ENCODE measurements around the gene ZNF75A.

The ZNF75A gene

DNA sequence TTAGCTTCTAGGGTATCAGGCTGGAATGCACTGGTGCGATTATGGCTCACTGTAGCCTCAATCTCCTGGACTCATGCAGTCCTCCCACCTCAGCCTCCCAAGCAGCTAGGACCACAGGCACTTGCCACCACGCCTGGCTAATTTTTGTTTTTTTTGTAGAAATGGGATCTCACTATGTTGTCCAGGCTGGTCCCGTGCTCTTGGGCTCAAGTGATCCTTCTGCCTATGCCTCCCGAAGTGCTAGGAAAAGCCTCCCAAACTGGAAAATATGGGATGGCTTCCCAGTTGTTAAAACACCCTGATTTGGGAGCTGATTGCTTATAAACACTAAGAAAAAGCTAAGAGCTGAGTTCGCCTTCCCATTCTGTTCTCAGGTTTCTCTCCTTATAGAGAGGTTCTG lies 28.6 kb upstream of the ZNF75A start:
- Histone ChIP-seq H3K4me1 (ENCODE audit: control insufficient read depth, insufficient read depth, low read length) (no peaks in the 10 kb centered on the region), H3K4me3 (ENCODE audit: low read depth, low read length) (no peak overlapping the region), H3K36me3 (ENCODE audit: control insufficient read depth in 2 of 2, insufficient read depth in 1 of 2, low read length in 2 of 2) (no peaks in the 10 kb centered on the region), H3K27ac (ENCODE audit: extremely low read depth, low read depth, low read length) (no peak overlapping the region), H3K9me3 (ENCODE audit: control insufficient read depth, insufficient read depth, low read depth, low read length) (no peaks in the 10 kb centered on the region)
- POLR2A ChIA-PET = interaction anchor here (1.2 kb wide), 1 partner anchor 12 kb away, joined by 3 read pairs; no protein-coding TSS in a partner anchor
- TF ChIP-seq, protein P1, sequence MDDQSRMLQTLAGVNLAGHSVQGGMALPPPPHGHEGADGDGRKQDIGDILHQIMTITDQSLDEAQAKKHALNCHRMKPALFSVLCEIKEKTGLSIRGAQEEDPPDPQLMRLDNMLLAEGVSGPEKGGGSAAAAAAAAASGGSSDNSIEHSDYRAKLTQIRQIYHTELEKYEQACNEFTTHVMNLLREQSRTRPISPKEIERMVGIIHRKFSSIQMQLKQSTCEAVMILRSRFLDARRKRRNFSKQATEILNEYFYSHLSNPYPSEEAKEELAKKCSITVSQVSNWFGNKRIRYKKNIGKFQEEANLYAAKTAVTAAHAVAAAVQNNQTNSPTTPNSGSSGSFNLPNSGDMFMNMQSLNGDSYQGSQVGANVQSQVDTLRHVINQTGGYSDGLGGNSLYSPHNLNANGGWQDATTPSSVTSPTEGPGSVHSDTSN (CRISPR knock-in tag; IDR thresholded peaks at IDR 0.05) = no peak
- 0 out of 2 replicates have a peak, but pooled peaks have one; percentile 43 for TF ChIP-seq ZNF121 (tag by site-specific recombination; IDR thresholded peaks at IDR 0.05)
- CTCF ChIA-PET = interaction anchor here (3.9 kb wide), 1 partner anchor 10 kb away, joined by 25 read pairs; no protein-coding TSS in a partner anchor

DNA sequence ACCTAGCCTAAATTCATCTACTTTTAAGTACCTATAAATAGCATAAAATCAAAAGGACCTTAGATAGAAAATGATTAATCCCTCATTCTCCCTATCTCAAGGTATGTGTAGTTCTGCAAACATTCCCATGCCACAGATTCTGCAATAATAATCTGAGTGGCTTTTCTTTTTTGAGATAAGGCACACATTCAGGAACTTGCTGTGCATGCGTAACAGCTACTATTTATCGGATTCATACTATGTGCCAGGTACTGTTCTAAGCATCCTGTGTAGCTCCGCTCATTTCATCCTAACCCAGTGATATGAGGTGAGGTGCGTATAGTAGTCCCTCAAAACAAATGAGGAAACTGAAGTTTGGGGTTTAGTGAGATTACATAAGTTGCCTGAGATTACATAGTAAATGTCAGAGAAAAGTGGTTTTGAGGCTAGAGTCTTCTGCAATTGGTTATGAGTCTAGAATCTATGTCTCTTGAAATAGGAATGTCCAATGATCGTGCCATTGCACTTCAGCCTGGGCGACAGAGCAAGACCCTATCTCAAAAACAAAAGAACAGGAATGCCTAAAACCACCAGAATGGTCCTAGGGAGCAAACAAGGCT lies 24.0 kb upstream of the ZNF75A start:
- Histone ChIP-seq H3K27ac (ENCODE audit: extremely low read depth, low read depth, low read length) (no peak overlapping the region), H3K36me3 (ENCODE audit: control insufficient read depth in 2 of 2, insufficient read depth in 1 of 2, low read length in 2 of 2) (peaks cover 0 to 22% of the 10 kb centered on the region in 2 experiments; a peak in 1 of 3 replicates), H3K4me3 (ENCODE audit: low read depth, low read length) (no peak overlapping the region), H3K4me1 (ENCODE audit: control insufficient read depth, insufficient read depth, low read length) (no peaks in the 10 kb centered on the region), H3K9me3 (ENCODE audit: control insufficient read depth, insufficient read depth, low read depth, low read length) (no peaks in the 10 kb centered on the region)
- ChIA-PET POLR2A (interaction anchor here (1.0 to 1.2 kb wide), 2 partner anchors 9 to 17 kb away, joined by 3 to 4 read pairs; no protein-coding TSS in a partner anchor), CTCF (interaction anchor here (5.6 kb wide), 1 partner anchor 14 kb away, joined by 35 read pairs; no protein-coding TSS in a partner anchor)
- TF ChIP-seq, protein P2, sequence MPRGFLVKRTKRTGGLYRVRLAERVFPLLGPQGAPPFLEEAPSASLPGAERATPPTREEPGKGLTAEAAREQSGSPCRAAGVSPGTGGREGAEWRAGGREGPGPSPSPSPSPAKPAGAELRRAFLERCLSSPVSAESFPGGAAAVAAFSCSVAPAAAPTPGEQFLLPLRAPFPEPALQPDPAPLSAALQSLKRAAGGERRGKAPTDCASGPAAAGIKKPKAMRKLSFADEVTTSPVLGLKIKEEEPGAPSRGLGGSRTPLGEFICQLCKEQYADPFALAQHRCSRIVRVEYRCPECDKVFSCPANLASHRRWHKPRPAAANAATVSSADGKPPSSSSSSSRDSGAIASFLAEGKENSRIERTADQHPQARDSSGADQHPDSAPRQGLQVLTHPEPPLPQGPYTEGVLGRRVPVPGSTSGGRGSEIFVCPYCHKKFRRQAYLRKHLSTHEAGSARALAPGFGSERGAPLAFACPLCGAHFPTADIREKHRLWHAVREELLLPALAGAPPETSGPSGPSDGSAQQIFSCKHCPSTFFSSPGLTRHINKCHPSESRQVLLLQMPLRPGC (tag by site-specific recombination; IDR thresholded peaks at IDR 0.05) = no peak
- TF ChIP-seq OSR2 (tag by site-specific recombination; IDR thresholded peaks at IDR 0.05) (no peak), ZNF239 (tag by site-specific recombination; IDR thresholded peaks at IDR 0.05) (no peak), ZNF174 (tag by site-specific recombination; IDR thresholded peaks at IDR 0.05) (no peak), HOXC10 (CRISPR knock-in tag; IDR thresholded peaks at IDR 0.05) (no peak), EGR2 (tag by site-specific recombination; IDR thresholded peaks at IDR 0.05; ENCODE audit: low read depth) (no peak), ZBTB48 (tag by site-specific recombination; IDR thresholded peaks at IDR 0.05) (no peak), ZNF585B (tag by site-specific recombination; IDR thresholded peaks at IDR 0.05) (no peak), ZNF677 (tag by site-specific recombination; IDR thresholded peaks at IDR 0.05) (no peak), MZF1 (tag by site-specific recombination; IDR thresholded peaks at IDR 0.05; ENCODE audit: borderline replicate concordance) (no peak)
- TF ChIP-seq, protein P3, sequence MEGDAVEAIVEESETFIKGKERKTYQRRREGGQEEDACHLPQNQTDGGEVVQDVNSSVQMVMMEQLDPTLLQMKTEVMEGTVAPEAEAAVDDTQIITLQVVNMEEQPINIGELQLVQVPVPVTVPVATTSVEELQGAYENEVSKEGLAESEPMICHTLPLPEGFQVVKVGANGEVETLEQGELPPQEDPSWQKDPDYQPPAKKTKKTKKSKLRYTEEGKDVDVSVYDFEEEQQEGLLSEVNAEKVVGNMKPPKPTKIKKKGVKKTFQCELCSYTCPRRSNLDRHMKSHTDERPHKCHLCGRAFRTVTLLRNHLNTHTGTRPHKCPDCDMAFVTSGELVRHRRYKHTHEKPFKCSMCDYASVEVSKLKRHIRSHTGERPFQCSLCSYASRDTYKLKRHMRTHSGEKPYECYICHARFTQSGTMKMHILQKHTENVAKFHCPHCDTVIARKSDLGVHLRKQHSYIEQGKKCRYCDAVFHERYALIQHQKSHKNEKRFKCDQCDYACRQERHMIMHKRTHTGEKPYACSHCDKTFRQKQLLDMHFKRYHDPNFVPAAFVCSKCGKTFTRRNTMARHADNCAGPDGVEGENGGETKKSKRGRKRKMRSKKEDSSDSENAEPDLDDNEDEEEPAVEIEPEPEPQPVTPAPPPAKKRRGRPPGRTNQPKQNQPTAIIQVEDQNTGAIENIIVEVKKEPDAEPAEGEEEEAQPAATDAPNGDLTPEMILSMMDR (tag by site-specific recombination; IDR thresholded peaks at IDR 0.05) = no peak
- TF ChIP-seq, protein P4, sequence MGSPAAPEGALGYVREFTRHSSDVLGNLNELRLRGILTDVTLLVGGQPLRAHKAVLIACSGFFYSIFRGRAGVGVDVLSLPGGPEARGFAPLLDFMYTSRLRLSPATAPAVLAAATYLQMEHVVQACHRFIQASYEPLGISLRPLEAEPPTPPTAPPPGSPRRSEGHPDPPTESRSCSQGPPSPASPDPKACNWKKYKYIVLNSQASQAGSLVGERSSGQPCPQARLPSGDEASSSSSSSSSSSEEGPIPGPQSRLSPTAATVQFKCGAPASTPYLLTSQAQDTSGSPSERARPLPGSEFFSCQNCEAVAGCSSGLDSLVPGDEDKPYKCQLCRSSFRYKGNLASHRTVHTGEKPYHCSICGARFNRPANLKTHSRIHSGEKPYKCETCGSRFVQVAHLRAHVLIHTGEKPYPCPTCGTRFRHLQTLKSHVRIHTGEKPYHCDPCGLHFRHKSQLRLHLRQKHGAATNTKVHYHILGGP (tag by site-specific recombination; IDR thresholded peaks at IDR 0.05) = no peak
- TF ChIP-seq, protein P5, sequence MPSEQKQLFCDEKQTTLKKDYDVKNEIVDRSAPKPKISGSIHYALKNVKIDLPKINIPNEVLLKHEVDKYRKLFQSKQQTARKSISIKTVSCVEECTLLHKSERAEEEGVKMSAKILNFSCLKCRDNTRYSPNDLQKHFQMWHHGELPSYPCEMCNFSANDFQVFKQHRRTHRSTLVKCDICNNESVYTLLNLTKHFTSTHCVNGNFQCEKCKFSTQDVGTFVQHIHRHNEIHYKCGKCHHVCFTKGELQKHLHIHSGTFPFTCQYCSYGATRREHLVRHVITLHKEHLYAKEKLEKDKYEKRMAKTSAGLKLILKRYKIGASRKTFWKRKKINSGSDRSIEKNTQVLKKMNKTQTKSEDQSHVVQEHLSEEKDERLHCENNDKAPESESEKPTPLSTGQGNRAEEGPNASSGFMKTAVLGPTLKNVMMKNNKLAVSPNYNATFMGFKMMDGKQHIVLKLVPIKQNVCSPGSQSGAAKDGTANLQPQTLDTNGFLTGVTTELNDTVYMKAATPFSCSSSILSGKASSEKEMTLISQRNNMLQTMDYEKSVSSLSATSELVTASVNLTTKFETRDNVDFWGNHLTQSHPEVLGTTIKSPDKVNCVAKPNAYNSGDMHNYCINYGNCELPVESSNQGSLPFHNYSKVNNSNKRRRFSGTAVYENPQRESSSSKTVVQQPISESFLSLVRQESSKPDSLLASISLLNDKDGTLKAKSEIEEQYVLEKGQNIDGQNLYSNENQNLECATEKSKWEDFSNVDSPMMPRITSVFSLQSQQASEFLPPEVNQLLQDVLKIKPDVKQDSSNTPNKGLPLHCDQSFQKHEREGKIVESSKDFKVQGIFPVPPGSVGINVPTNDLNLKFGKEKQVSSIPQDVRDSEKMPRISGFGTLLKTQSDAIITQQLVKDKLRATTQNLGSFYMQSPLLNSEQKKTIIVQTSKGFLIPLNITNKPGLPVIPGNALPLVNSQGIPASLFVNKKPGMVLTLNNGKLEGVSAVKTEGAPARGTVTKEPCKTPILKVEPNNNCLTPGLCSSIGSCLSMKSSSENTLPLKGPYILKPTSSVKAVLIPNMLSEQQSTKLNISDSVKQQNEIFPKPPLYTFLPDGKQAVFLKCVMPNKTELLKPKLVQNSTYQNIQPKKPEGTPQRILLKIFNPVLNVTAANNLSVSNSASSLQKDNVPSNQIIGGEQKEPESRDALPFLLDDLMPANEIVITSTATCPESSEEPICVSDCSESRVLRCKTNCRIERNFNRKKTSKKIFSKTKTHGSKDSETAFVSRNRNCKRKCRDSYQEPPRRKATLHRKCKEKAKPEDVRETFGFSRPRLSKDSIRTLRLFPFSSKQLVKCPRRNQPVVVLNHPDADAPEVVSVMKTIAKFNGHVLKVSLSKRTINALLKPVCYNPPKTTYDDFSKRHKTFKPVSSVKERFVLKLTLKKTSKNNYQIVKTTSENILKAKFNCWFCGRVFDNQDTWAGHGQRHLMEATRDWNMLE (tag by site-specific recombination; conservative IDR thresholded peaks at IDR 0.05; ENCODE audit: low read depth) = no peak
- TF ChIP-seq, protein P6, sequence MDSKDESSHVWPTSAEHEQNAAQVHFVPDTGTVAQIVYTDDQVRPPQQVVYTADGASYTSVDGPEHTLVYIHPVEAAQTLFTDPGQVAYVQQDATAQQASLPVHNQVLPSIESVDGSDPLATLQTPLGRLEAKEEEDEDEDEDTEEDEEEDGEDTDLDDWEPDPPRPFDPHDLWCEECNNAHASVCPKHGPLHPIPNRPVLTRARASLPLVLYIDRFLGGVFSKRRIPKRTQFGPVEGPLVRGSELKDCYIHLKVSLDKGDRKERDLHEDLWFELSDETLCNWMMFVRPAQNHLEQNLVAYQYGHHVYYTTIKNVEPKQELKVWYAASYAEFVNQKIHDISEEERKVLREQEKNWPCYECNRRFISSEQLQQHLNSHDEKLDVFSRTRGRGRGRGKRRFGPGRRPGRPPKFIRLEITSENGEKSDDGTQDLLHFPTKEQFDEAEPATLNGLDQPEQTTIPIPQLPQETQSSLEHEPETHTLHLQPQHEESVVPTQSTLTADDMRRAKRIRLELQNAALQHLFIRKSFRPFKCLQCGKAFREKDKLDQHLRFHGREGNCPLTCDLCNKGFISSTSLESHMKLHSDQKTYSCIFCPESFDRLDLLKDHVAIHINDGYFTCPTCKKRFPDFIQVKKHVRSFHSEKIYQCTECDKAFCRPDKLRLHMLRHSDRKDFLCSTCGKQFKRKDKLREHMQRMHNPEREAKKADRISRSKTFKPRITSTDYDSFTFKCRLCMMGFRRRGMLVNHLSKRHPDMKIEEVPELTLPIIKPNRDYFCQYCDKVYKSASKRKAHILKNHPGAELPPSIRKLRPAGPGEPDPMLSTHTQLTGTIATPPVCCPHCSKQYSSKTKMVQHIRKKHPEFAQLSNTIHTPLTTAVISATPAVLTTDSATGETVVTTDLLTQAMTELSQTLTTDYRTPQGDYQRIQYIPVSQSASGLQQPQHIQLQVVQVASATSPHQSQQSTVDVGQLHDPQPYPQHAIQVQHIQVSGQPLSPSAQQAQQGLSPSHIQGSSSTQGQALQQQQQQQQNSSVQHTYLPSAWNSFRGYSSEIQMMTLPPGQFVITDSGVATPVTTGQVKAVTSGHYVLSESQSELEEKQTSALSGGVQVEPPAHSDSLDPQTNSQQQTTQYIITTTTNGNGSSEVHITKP (tag by site-specific recombination; IDR thresholded peaks at IDR 0.05) = no peak
- TF ChIP-seq, protein P7, sequence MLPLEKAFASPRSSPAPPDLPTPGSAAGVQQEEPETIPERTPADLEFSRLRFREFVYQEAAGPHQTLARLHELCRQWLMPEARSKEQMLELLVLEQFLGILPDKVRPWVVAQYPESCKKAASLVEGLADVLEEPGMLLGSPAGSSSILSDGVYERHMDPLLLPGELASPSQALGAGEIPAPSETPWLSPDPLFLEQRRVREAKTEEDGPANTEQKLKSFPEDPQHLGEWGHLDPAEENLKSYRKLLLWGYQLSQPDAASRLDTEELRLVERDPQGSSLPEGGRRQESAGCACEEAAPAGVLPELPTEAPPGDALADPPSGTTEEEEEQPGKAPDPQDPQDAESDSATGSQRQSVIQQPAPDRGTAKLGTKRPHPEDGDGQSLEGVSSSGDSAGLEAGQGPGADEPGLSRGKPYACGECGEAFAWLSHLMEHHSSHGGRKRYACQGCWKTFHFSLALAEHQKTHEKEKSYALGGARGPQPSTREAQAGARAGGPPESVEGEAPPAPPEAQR (tag by site-specific recombination; IDR thresholded peaks at IDR 0.05) = no peak

Measured in HEK293 (cell line).